H1 (cell line): ENCODE results near the gene LUC7L3. TPM values are rescaled to one million over a fixed set of nuclear protein-coding genes. Genes with fewer than 3 reads are reported as not detected.

Source experiments
- CTCF ChIA-PET: fragments of 300-600 bp; sonication (Branson Sonifier 250); formaldehyde crosslinking; loops from one replicate; lab custom pipeline; 2021; ENCODE audit not compliant: partially characterized antibody; lab: Charles Lee
- POLR2A ChIA-PET: fragments of 300-600 bp; sonication (Branson Sonifier 250); formaldehyde crosslinking; loops from one replicate; lab custom pipeline; 2021; ENCODE audit warnings: inconsistent platforms; ENCODE audit not compliant: partially characterized antibody; lab: Charles Lee
- DNase-seq, 2 experiments: peaks; one replicate each; pipeline versions ENCODE4 v3.0.0 to v3.0.0-alpha.2; 2010 to 2022; ENCODE audit warnings: low spot score in 2 of 2, low read depth in 1 of 2, mixed read lengths in 1 of 2
- FAIRE-seq: peaks from 2 replicates; lab custom pipeline; 2011; peaks lifted over from hg19 to GRCh38; lab: Jason Lieb, UNC
- H2AFZ ChIP-seq: 2 replicates; pipeline ENCODE4 v1.8.1; 2012; ENCODE audit warnings: low read length, inconsistent platforms
- H2AK5ac ChIP-seq: 2 replicates; pipeline ENCODE4 v1.6.1; 2013; ENCODE audit warnings: low read depth, low read length
- H2BK120ac ChIP-seq: replicated peaks from 2 replicates; pipeline ENCODE3; 2013; ENCODE audit warnings: low read depth, low read length, inconsistent platforms
- H2BK12ac ChIP-seq: 2 replicates; pipeline ENCODE4 v1.6.1; 2013; ENCODE audit warnings: low read depth, low read length
- H2BK15ac ChIP-seq: 2 replicates; pipeline ENCODE4 v1.6.1; 2013; ENCODE audit warnings: low read length
- H2BK20ac ChIP-seq: 2 replicates; pipeline ENCODE4 v1.6.1; 2013; ENCODE audit warnings: low read length
- H2BK5ac ChIP-seq: 2 replicates; pipeline ENCODE4 v1.6.1; 2013; ENCODE audit warnings: low read depth, low read length
- H3K14ac ChIP-seq: 2 replicates; pipeline ENCODE4 v1.6.1; 2013; ENCODE audit warnings: inconsistent platforms; ENCODE audit not compliant: insufficient read length
- H3K18ac ChIP-seq: 2 replicates; pipeline ENCODE4 v1.6.1; 2013; ENCODE audit warnings: low read length; ENCODE audit errors: extremely low read depth
- H3K23ac ChIP-seq: 2 replicates; pipeline ENCODE4 v1.6.1; 2013; ENCODE audit warnings: inconsistent platforms; ENCODE audit not compliant: insufficient read length
- H3K23me2 ChIP-seq: 2 replicates; pipeline ENCODE4 v1.6.1; 2013; ENCODE audit warnings: low read depth, low read length
- H3K27ac ChIP-seq: 2 replicates; pipeline ENCODE4 v1.6.1; 2011; ENCODE audit warnings: low read depth, low read length, inconsistent platforms
- H3K27me3 ChIP-seq, 4 experiments: replicated peaks in 1 of 4; 1 replicate in 1 of 4; 2 replicates in 3 of 4; pipeline versions ENCODE4 v1.6.1 to v1.8.1; 2011 to 2013; ENCODE audit warnings: low read length in 3 of 4, mild to moderate bottlenecking in 3 of 4, inconsistent platforms in 2 of 4, mixed read lengths in 2 of 4, moderate library complexity in 1 of 4; ENCODE audit not compliant: control insufficient read depth in 3 of 4, insufficient read depth in 3 of 4; ENCODE audit errors: extremely low read depth in 1 of 4
- H3K36me3 ChIP-seq, 4 experiments: 2 replicates each; pipeline versions ENCODE4 v1.6.1 to v1.8.1; 2011 to 2013; ENCODE audit warnings: mild to moderate bottlenecking in 4 of 4, low read length in 3 of 4, moderate library complexity in 2 of 4, control low read depth in 1 of 4, inconsistent platforms in 1 of 4; ENCODE audit not compliant: insufficient read depth in 4 of 4, control insufficient read depth in 2 of 4
- H3K4ac ChIP-seq: replicated peaks from 2 replicates; pipeline ENCODE3; 2013; ENCODE audit warnings: low read length, low read depth, mixed read lengths, inconsistent platforms; ENCODE audit not compliant: insufficient read length
- H3K4me1 ChIP-seq, 4 experiments: replicated peaks in 1 of 4; 1 replicate in 1 of 4; 2 replicates in 3 of 4; pipeline versions ENCODE4 v1.6.1 to v1.8.1; 2011 to 2013; ENCODE audit warnings: low read length in 3 of 4, inconsistent platforms in 2 of 4, mixed read lengths in 1 of 4; ENCODE audit not compliant: insufficient read depth in 4 of 4, control insufficient read depth in 3 of 4
- H3K4me2 ChIP-seq, 2 experiments: 2 replicates each; pipeline versions ENCODE4 v1.6.1 to v1.8.1; 2011 to 2013; ENCODE audit warnings: low read depth in 2 of 2, low read length in 2 of 2, control low read depth in 1 of 2, inconsistent platforms in 1 of 2, mild to moderate bottlenecking in 1 of 2; ENCODE audit not compliant: insufficient read depth in 1 of 2
- H3K4me3 ChIP-seq, 4 experiments: fragments of 200-600, 300-600 bp in 1 of 4; sonication (generic), shearing (Covaris generic), sonication (Bioruptor Twin) in 1 of 4; 2 replicates each; pipeline versions ENCODE4 v1.5.1 to v1.8.1; 2011 to 2016; ENCODE audit warnings: low read length in 4 of 4, low read depth in 3 of 4, control low read depth in 2 of 4, inconsistent platforms in 2 of 4, mild to moderate bottlenecking in 2 of 4, mixed read lengths in 1 of 4, moderate library complexity in 1 of 4; ENCODE audit not compliant: insufficient read depth in 2 of 4; ENCODE audit errors: extremely low read depth in 1 of 4
- H3K56ac ChIP-seq: replicated peaks from 2 replicates; pipeline ENCODE3; 2013; ENCODE audit warnings: low read depth, mild to moderate bottlenecking, mixed read lengths, low read length, inconsistent platforms; ENCODE audit not compliant: insufficient read length
- H3K79me1 ChIP-seq: 2 replicates; pipeline ENCODE4 v1.6.1; 2013; ENCODE audit warnings: low read depth, low read length, control low read depth
- H3K79me2 ChIP-seq, 2 experiments: 2 replicates each; pipeline versions ENCODE4 v1.6.1 to v1.8.1; 2012 to 2013; ENCODE audit warnings: low read length in 2 of 2, mild to moderate bottlenecking in 2 of 2, inconsistent platforms in 1 of 2; ENCODE audit not compliant: insufficient read depth in 2 of 2, control insufficient read depth in 1 of 2
- H3K9ac ChIP-seq, 4 experiments: replicated peaks in 1 of 4; 1 replicate in 1 of 4; 2 replicates in 3 of 4; pipeline versions ENCODE4 v1.6.1 to v1.8.1; 2011 to 2013; ENCODE audit warnings: low read depth in 3 of 4, low read length in 3 of 4, control low read depth in 2 of 4, mild to moderate bottlenecking in 2 of 4, moderate library complexity in 2 of 4, inconsistent platforms in 1 of 4; ENCODE audit errors: extremely low read depth in 1 of 4
- H3K9me3 ChIP-seq, 2 experiments: 2 replicates each; pipeline versions ENCODE4 v1.6.1 to v1.8.1; 2012 to 2013; ENCODE audit warnings: mild to moderate bottlenecking in 2 of 2, moderate library complexity in 2 of 2, control low read depth in 1 of 2, inconsistent platforms in 1 of 2, low read depth in 1 of 2, low read length in 1 of 2, mixed read lengths in 1 of 2; ENCODE audit not compliant: insufficient read depth in 2 of 2
- H4K20me1 ChIP-seq, 2 experiments: replicated peaks in 1 of 2; 2 replicates each; pipeline versions ENCODE3 to v1.8.1; 2011 to 2013; ENCODE audit warnings: inconsistent platforms in 2 of 2, low read length in 2 of 2, mild to moderate bottlenecking in 1 of 2; ENCODE audit not compliant: insufficient read depth in 2 of 2, control insufficient read depth in 1 of 2
- H4K5ac ChIP-seq: 2 replicates; pipeline ENCODE4 v1.6.1; 2013; ENCODE audit warnings: low read length, low read depth, mixed read lengths, inconsistent platforms; ENCODE audit not compliant: insufficient read length
- H4K8ac ChIP-seq: 2 replicates; pipeline ENCODE4 v1.8.0; 2013; ENCODE audit warnings: mild to moderate bottlenecking, moderate library complexity, low read length, inconsistent platforms; ENCODE audit not compliant: insufficient read depth; ENCODE audit errors: extremely low read depth
- H4K91ac ChIP-seq: replicated peaks from 2 replicates; pipeline ENCODE3; 2013; ENCODE audit warnings: low read length, mixed read lengths, inconsistent platforms; ENCODE audit not compliant: insufficient read length
- BRCA1 ChIP-seq: IDR thresholded peaks from 2 replicates; pipeline ENCODE4 v1.6.1; 2012; ENCODE audit warnings: low read depth, low read length, improper control_type of control experiment
- CEBPB ChIP-seq: IDR thresholded peaks from 2 replicates; pipeline ENCODE4 v1.6.1; 2012; ENCODE audit warnings: low read depth, low read length
- CHD1 ChIP-seq: IDR thresholded peaks from 2 replicates; pipeline ENCODE4 v1.6.1; 2012; ENCODE audit warnings: low read depth, low read length, improper control_type of control experiment
- CREB1 ChIP-seq: IDR thresholded peaks from 2 replicates; pipeline ENCODE4 v1.6.1; 2012; ENCODE audit warnings: inconsistent platforms
- GABPA ChIP-seq: IDR thresholded peaks from 2 replicates; pipeline ENCODE4 v1.6.1; 2011; ENCODE audit warnings: mild to moderate bottlenecking, low read length, moderate library complexity, borderline replicate concordance; ENCODE audit not compliant: insufficient read depth
- HDAC6 ChIP-seq: IDR thresholded peaks from one replicate; pipeline ENCODE4 v1.7.1; 2012; ENCODE audit warnings: low read depth, mild to moderate bottlenecking, inconsistent platforms, low read length, moderate library complexity
- MAFK ChIP-seq: IDR thresholded peaks from 2 replicates; pipeline ENCODE4 v1.6.1; 2012; ENCODE audit warnings: low read depth, mild to moderate bottlenecking, improper control_type of control experiment, low read length
- MAX ChIP-seq: IDR thresholded peaks from 2 replicates; pipeline ENCODE4 v1.6.1; 2012; ENCODE audit warnings: inconsistent platforms
- NANOG ChIP-seq: IDR thresholded peaks from 2 replicates; pipeline ENCODE4 v1.6.1; 2011; ENCODE audit warnings: low read length, low read depth, mild to moderate bottlenecking, inconsistent platforms; ENCODE audit not compliant: insufficient read depth, poor library complexity, severe bottlenecking
- PHF8 ChIP-seq: fragments of 200-600 bp; sonication (generic); conservative IDR thresholded peaks from 2 replicates; pipeline ENCODE4 v1.7.1; 2012; ENCODE audit warnings: low read depth, mild to moderate bottlenecking, inconsistent platforms, low read length, moderate library complexity
- RAD21 ChIP-seq, 2 experiments: IDR thresholded peaks in 1 of 2; conservative IDR thresholded peaks in 1 of 2; 2 replicates each; pipeline ENCODE4 v1.6.1; 2011; ENCODE audit warnings: low read depth in 2 of 2, low read length in 2 of 2, improper control_type of control experiment in 1 of 2, inconsistent platforms in 1 of 2, mild to moderate bottlenecking in 1 of 2, moderate library complexity in 1 of 2
- RXRA ChIP-seq: IDR thresholded peaks from 2 replicates; pipeline ENCODE4 v1.6.1; 2011; ENCODE audit warnings: low read depth, mild to moderate bottlenecking, low read length, moderate library complexity; ENCODE audit not compliant: insufficient read depth
- SP2 ChIP-seq: IDR thresholded peaks from 2 replicates; pipeline ENCODE4 v1.6.1; 2012; ENCODE audit warnings: mild to moderate bottlenecking, low read length, inconsistent platforms
- ZNF274 ChIP-seq: IDR thresholded peaks from 2 replicates; pipeline ENCODE4 v1.7.0; 2012; ENCODE audit warnings: low read length, borderline replicate concordance; ENCODE audit errors: extremely low read depth
- WGBS, 2 experiments: shearing (Covaris generic) in 1 of 2; methylation state at CpG; one replicate each; pipeline versions ENCODE4 v1.1.6 to v1.1.7; 2013 to 2015; ENCODE audit warnings: low lambda C conversion rate in 2 of 2, mixed read lengths in 2 of 2, inconsistent platforms in 1 of 2, low coverage in 1 of 2, missing lambda C conversion rate in 1 of 2; ENCODE audit not compliant: insufficient replicate concordance in 2 of 2, insufficient coverage in 1 of 2, insufficient read length in 1 of 2; ENCODE audit errors: extremely low coverage in 1 of 2, missing lambda C conversion rate in 1 of 2; 5-methylcytosine and 5-hydroxymethylcytosine counted together
- polyA plus RNA-seq, 7 experiments: library from polyadenylated mRNA; depleted of rRNA in 3 of 7; stranded (reverse) in 5 of 7; unstranded in 2 of 7; fragments of >200 nt in 5 of 7; fragments of 200-250 nt in 2 of 7; gene quantifications; 1 replicate in 5 of 7; 2 replicates in 1 of 7; 4 replicates in 1 of 7; pipeline versions ENCODE4 v1.2.1 to v1.2.3, GENCODE V29; 2011 to 2013; ENCODE audit warnings: missing spikeins in 2 of 7, mixed read lengths in 2 of 7
- total RNA-seq: library from RNA; stranded (reverse); fragmentation: NEBNext Ultra II Directional; extraction: Animal tissue kit (Norgen Biotek cat#: 25700); gene quantifications from 2 replicates; pipeline ENCODE4 v1.2.1, GENCODE V29; 2021

Gene LUC7L3
- total and polyA plus RNA-seq, 2 of the 8 experiments (the other 6 are each of a cell fraction or from before 2014, with no cell fraction given): 102 to 126 TPM

- H2AK5ac ChIP-seq: no peak overlapping the region
- no peaks in the 10 kb centered on the region for H3K27me3 ChIP-seq
- no peaks in the 10 kb centered on the region for H3K79me2 ChIP-seq
- no peak overlapping the region for H3K4ac ChIP-seq
- no peak overlapping the region for H3K4me3 ChIP-seq
- DNase-seq: no peak
- POLR2A ChIA-PET: interaction anchor here (0.6 to 1.1 kb wide), 2 partner anchors 11 to 403 kb away, joined by 4 to 5 read pairs; no protein-coding TSS in a partner anchor
- no peak overlapping the region for H3K56ac ChIP-seq
- H3K36me3 ChIP-seq: peaks cover 0 to 6% (median under 1%) of the 10 kb centered on the region in 4 experiments; a peak in 1 of 8 replicates
- no peak overlapping the region for H3K27ac ChIP-seq
- H3K23ac ChIP-seq: no peak overlapping the region
- no peak overlapping the region for H3K9ac ChIP-seq
- H3K4me2 ChIP-seq: no peak overlapping the region
- CTCF ChIA-PET: interaction anchor here (0.6 to 1.3 kb wide), 3 partner anchors 58 to 175 kb away, joined by 3 read pairs; no protein-coding TSS in a partner anchor
- WGBS, 2 experiments: 86% methylated on average over 6 of the region's 9 CpGs; no CpG with 5 or more reads in 1 of the 2 experiments
- no peaks in the 10 kb centered on the region for H3K9me3 ChIP-seq
- no peak overlapping the region for H4K91ac ChIP-seq
- no peak overlapping the region for H3K14ac ChIP-seq
- H2BK15ac ChIP-seq: no peak overlapping the region
- no peak overlapping the region for H2AFZ ChIP-seq
- no peak overlapping the region for H2BK120ac ChIP-seq
- no peak overlapping the region for H4K8ac ChIP-seq
- no peaks in the 10 kb centered on the region for H3K23me2 ChIP-seq
- no peak overlapping the region for H3K18ac ChIP-seq
- no peak overlapping the region for H2BK20ac ChIP-seq
- no peaks in the 10 kb centered on the region for H3K79me1 ChIP-seq
- H2BK12ac ChIP-seq: no peak overlapping the region
- no peaks in the 10 kb centered on the region for H3K4me1 ChIP-seq
- H4K5ac ChIP-seq: no peak overlapping the region
- no peak for FAIRE-seq
- H2BK5ac ChIP-seq: no peak overlapping the region
- H4K20me1 ChIP-seq: no peaks in the 10 kb centered on the region
- TF ChIP-seq CREB1 (no peak), CHD1 (no peak), CEBPB (no peak), GABPA (no peak), NANOG (no peak), RAD21 (IDR thresholded peaks at IDR 0.05 in 1 of 2, conservative IDR thresholded peaks at IDR 0.05 in 1 of 2; ENCODE audit: low read depth in 2 of 2, low read length in 2 of 2) (no peak), BRCA1 (no peak), ZNF274 (no peak), PHF8 (no peak), HDAC6 (no peak), SP2 (no peak), MAFK (no peak), RXRA (no peak), MAX (no peak)
These were observed 39.7 kb downstream of the LUC7L3 start for GRCh38 chr17:50758989-50759544.
